ENCODE results near the gene CASKIN1.

- TF ChIP-seq, protein P1, sequence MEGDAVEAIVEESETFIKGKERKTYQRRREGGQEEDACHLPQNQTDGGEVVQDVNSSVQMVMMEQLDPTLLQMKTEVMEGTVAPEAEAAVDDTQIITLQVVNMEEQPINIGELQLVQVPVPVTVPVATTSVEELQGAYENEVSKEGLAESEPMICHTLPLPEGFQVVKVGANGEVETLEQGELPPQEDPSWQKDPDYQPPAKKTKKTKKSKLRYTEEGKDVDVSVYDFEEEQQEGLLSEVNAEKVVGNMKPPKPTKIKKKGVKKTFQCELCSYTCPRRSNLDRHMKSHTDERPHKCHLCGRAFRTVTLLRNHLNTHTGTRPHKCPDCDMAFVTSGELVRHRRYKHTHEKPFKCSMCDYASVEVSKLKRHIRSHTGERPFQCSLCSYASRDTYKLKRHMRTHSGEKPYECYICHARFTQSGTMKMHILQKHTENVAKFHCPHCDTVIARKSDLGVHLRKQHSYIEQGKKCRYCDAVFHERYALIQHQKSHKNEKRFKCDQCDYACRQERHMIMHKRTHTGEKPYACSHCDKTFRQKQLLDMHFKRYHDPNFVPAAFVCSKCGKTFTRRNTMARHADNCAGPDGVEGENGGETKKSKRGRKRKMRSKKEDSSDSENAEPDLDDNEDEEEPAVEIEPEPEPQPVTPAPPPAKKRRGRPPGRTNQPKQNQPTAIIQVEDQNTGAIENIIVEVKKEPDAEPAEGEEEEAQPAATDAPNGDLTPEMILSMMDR (IDR thresholded peaks at IDR 0.05; ENCODE audit: low read depth, low read length): no peak
- no peak for TF ChIP-seq EZH2phosphoT487 (IDR thresholded peaks at IDR 0.05; ENCODE audit: low read depth)
Measured at GRCh38 chr16:2214719-2214968, 18.2 kb upstream of the CASKIN1 start, which contains the start of gene PGP.

Data from OCI-LY3 (cell line).